GM19238 (cell line): Measurements from ENCODE around the gene CAV3.
A peak's percentile ranks its signal among the peaks of the same experiment; 100 is the strongest.
"Not testable (repeated sequence)": the region's sequence is repeated elsewhere in the genome, so short reads cannot be mapped to it uniquely, and the experiment has no call there.

Source experiments
- DNase-seq: peaks from one replicate; pipeline ENCODE4 v3.0.0; 2011; ENCODE audit warnings: low spot score; ENCODE audit not compliant: insufficient read length

Gene CAV3

DNA sequence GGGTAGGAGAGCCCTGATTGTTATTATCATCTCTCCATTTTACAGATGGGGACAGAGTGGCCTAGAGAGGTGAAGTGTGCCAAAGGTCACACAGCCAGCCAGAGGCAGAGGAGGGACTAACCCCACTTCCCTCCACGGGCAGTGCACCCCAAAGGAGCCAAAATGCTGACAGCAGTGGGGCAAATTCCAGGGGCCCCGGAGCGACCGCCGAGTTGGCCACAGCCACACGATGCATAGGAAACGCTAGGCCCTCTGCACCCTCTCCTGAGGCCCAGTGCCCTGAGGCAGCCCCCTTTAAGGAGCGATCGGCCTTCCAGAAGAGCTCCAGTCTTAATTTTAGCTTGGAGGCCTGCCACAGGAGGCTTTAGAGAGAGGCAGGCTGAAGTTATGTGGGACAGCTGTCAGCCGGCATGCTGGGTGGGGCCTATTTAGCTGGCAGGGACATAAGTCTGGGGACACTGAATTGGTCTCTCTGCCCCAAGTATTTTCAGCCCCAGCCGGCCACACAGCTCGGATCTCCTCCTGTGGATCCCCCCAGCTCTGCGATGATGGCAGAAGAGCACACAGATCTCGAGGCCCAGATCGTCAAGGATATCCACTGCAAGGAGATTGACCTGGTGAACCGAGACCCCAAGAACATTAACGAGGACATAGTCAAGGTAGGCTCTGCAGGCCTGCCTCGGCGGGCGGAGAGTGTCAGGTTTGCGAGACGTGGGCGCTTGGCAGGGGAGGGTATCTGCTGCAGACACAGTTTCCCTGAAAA lies at the start of gene CAV3:
Gene CAV3 (plus strand): TSS at position 471 of the 763 bp plus-strand sequence. CDS start 75 bp downstream, at position 546.
- DNase-seq = no peak

DNA sequence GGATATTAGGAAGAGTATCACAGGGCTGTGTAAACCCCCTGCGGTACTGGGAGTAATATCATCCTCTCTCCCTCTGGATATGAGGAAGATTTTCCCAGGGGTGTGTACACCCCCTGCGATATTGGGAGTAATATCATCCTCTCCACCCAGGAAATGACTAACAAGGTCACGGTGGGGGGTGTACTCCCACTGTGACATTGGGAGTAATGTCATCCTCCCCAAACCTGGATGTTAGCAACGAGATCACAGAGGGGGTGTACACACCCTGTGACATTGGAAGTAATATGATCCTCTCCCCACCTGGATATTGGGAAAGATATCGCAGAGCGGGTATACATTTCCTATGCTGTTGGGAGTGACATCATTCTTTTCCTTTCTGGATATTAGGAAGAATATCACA lies 48.6 kb upstream of the CAV3 start:
- DNase-seq = not testable (repeated sequence)

- not testable (repeated sequence) for DNase-seq
Measured at GRCh38 chr3:8691295-8691694, 42.3 kb upstream of the CAV3 start.

- DNase-seq = no peak
Measured at GRCh38 chr3:8702560-8702959, 31.0 kb upstream of the CAV3 start.

DNA sequence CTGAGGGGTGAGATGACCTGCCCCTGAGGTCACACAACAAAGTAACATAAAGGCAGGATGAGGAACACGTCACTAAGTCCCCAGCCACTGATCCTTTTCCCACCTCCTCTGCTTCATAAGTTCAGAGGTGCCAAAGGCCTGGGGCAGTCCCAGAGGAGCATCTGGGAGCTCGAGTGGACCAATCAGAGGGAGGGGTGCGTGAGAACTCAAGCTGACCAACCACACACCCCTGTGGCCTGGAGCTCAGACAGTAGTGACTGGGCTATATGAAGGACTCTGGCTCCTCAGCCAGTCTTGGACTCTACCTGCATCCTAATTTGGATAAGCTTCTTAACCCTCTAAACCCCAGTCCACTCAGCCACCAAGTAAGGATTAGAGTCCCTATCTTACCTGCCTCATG lies 28.0 kb upstream of the CAV3 start:
- DNase-seq = no peak

GRCh38 chr3:8709287-8709686 lies 24.3 kb upstream of the CAV3 start:
- DNase-seq = no peak

GRCh38 chr3:8709801-8710507 lies 23.6 kb upstream of the CAV3 start:
- no peak for DNase-seq

GRCh38 chr3:8712045-8712907 lies 21.3 kb upstream of the CAV3 start:
- no peak for DNase-seq

- no peak for DNase-seq
Measured at GRCh38 chr3:8712908-8713255, 20.7 kb upstream of the CAV3 start.

DNA sequence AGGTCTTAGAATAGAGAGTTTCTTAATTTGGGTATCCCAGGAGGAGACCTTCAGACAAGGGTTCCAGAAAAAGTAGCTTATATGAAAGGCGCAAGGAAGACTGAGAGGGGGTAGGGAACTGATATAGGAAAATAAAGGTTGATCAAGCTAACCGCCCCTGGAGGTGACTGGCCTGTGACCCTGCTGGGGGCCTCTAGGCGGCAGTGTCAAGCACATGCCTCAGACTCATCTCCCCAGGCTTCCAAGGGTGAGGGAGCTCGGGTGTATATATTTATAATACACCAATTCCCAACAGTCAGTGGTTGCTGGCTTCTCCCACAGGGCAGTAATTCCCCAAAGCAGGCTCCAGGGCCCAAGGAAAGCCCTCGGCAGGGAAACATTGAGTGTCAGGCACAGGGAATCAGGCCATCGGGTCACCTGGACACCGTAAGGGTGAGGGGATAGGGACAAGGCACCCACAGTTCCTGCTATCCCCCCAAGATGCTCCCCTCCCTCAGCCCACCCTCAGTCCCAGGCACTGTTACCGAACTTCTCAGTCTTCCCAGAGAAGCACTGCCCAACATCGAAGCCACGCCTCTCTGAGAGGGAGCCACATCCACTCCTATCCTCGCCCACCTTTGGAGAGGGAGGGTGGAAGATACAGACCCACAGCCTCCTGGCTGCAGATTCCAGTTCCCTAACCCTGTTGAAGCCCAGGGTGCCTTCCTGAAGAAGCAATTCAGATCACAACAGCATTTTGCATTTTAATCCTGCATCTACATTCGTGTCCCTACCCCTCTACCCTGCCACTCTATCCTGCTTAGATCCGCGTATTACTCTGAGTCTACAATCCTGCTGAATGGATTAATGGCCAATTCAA lies 19.5 kb upstream of the CAV3 start:
- peak; percentile 16 for DNase-seq

GRCh38 chr3:8715757-8716156 lies 17.8 kb upstream of the CAV3 start:
- not testable (repeated sequence) for DNase-seq

GRCh38 chr3:8722808-8723207 lies 10.8 kb upstream of the CAV3 start:
- no peak for DNase-seq

DNA sequence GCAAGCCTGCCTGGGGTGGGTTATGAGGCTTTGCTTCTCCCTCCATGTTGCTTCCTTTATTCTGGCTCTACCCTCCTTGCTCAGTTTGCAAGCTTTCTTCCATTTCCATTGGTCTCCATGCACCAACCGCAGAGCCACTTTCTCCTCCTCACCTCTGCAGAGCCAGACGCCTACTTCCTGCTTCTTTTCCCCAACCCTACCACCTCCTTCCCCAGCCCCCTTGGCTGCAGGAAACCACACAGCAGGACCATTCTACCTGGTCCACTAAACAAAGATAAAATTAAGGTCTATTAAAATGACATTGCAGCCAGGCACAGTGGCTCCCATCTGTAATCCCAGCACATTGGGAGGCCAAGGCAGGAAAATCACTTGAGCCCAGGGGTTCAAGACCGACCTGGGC lies 10.0 kb upstream of the CAV3 start:
- no peak for DNase-seq

DNA sequence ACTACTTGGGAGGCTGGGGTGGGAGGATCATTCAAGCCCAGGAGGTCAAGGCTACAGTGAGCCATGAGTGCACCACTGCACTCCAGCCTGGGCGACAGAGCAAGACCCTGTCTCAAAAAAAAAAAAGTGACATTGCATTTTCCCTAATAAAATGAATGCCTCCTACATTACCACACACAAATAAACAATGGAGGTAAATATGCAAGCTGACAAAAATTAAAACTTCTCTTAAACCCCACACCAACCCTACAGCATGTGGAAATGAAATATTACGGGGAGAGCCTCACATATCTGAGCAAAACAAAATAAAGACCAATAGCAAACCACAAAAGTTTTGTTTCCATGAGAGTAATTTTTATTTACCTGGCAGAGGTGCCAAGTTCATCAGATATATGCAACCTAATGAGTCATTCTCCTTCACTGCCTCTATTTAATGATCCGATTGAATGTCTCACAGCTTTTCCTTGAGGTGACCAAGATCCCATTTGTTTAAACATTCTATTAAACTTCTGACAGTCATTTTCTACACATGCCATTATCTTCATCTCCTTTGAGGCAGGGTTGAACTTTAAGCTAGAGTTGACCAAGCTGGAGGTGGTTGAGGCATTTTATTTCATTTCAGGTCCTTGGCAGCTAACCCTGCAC lies 9.4 kb upstream of the CAV3 start:
- DNase-seq = no peak

- DNase-seq = no peak
Measured at GRCh38 chr3:8727605-8728512, 5.7 kb upstream of the CAV3 start.

DNA sequence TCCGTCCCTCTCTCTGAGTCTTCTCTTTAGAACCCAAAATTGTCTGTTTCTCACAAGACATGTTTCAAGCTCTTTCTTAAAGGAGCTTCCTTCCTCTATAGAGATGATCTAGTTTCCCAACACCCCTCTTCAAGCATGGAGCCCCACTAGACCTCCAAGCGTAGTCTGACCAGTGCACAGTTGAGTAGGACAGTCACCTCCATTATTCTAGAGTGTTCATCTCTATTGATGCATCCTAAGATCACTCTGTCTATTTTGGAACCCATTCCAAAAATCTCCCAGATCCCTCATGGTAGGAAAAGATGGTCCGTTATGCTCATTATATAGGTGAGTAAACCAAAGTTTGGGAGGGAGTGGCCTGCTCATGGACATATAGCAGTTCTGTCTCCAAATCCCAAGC lies 4.1 kb upstream of the CAV3 start:
- DNase-seq = no peak

DNA sequence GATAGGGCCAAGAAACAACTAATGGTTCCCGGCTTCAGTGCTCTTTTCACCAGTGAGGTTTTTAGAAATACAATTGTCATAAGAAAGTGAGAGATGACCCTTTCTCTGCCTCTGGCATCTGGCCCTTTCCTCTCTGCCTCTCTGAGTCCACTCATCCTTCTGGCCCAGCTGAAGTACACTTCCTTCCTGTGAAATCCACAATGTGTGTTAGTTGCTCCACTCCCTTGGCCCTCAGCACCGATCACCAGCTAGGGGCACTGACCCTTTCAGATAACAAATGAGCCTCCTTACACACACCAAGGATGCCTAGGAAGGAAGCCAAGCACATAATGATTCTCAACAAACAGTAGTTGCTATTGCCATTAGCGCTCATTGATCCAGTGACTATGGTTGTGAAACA lies 2.9 kb upstream of the CAV3 start:
- DNase-seq = no peak

GRCh38 chr3:8732413-8732812 lies 1.2 kb upstream of the CAV3 start:
- no peak for DNase-seq

DNA sequence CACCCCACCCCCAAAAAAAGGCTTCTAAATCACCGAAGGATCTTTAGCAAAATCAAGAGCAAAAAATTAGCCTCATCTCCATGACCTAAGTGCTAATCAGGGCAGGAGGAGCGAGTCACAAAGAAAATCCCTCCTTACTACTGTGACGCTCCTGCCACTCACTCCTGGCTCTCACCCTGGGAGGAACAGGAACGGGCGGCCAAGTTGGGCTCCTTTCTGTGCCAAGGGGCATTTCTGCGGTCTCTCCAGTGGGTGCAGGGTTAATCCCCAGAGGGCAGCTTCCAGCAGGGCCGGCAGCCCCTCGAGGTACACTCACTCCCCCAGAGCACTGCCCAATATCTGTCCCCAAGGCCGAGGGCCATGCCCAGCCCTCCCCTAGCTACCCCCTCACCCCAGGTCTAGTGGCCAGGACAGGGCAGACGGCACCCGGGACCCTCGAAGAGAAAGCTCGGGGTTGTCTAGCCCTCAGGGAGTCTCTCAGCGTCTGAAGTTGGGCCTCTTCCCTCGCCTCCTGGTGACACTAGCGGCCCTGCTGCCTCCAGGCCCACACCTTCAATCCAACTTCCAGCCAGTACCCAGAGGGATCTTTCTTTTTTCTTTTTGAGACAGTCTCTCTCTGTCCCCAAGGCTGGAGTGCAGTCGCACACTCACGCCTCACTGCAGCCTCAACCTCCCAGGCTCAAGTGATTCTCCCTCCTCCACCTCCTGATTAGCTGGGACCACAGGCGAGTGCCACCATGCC lies 706 bp downstream of the CAV3 start:
- DNase-seq = no peak
